H4 (cell line): ENCODE data around the gene PTOV1. TPM values are rescaled to one million over a fixed set of nuclear protein-coding genes. Genes with fewer than 3 reads are reported as not detected.

Experiments used
- DNase-seq: peaks from one replicate; pipeline ENCODE4 v3.0.0-alpha.2; 2015; ENCODE audit warnings: low spot score
- total RNA-seq: library from RNA; depleted of rRNA; stranded (reverse); fragments of >200 nt; shearing (Covaris generic); gene quantifications from 2 replicates; pipeline ENCODE4 v1.2.3, GENCODE V29; 2014

PTOV1 gene
- total RNA-seq, 1 experiment from 2014 or later: 101 TPM

DNA sequence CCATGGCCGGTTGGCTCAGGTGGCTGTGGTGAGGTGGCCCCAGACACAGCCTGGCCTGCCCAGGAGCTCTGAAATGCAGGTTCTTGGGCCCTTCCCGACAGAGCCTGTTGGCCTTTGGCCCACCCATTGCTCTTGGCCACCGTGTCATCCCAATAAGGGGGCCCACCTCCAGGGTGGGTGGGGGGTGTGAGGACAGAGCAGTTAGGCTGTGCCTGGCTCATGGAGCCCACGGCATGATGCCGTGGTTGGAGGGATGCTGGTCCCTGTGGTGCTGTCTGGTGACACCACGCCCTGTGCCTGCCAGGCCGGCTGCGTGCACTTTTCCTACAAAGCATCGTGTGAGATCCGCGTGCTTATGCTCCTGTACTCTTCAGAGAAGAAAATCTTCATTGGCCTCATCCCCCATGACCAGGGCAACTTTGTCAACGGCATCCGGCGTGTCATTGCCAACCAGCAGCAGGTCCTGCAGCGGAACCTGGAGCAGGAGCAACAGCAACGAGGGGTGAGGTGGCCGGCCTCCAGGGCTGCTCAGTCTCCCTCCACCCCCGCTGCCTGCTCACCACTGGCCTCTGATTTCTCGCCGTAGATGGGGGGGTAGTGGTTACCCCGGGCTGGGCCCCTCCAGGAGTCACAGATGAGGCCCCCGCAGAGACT is 8.8 kb downstream of the PTOV1 start:
- DNase-seq: no peak

DNA sequence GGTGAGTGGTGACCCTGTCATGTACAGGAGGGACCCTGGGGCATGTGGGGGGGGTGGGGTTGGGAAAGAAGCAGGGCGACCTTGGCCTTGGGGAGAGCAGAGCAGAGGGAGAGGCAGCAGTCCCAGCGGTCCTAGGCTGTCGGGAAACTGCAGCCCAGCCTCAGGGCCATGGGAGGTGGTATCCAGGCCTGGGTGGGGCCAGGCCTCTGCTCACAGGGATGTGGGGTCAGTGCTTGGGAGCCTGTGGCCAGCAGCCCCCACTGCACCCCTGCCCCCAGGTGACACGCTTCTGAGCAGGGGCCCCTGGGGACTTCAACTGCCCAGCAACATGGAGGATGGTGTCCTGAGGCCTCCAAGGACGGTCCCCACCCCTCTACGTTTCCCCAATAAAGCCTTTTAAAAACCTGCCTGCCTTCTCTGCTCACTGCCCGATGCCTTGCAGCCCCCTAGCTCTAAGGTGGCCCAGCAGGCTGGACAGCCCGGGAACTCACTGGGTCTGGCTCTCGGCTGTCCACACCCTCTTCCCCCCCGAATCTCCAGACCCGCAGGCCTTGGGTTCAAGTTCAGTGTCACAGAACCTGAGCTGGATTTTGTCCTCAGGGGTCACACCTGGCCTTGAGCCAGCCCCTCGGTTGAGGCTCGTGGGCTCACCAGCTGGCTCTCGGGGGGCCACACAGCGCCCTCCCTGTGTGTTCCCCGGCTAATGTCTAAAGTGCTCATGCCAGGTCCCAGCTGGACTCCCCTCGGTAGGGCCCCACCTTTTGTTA is 9.6 kb downstream of the PTOV1 start:
- no peak for DNase-seq

DNA sequence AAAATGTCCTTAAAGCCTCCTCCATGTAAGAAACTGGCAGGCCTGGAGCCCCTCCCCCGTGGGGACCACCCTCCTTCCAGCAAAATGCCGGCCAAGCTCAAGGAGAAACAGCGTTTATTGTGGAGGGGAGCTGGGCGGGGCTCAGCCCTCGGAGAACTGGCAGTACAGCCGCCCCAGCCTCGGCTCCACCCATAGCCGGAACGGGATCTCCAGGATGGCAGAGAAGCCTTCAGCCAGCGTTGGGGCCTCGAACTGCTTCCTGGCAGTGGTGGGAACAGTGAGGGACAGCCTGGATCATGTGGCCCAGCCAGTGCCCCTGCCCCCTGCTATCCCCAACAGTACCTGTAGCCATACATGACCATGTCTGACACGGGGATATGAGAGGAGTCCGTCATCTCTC is 10.1 kb downstream of the PTOV1 start:
- no peak for DNase-seq

DNA sequence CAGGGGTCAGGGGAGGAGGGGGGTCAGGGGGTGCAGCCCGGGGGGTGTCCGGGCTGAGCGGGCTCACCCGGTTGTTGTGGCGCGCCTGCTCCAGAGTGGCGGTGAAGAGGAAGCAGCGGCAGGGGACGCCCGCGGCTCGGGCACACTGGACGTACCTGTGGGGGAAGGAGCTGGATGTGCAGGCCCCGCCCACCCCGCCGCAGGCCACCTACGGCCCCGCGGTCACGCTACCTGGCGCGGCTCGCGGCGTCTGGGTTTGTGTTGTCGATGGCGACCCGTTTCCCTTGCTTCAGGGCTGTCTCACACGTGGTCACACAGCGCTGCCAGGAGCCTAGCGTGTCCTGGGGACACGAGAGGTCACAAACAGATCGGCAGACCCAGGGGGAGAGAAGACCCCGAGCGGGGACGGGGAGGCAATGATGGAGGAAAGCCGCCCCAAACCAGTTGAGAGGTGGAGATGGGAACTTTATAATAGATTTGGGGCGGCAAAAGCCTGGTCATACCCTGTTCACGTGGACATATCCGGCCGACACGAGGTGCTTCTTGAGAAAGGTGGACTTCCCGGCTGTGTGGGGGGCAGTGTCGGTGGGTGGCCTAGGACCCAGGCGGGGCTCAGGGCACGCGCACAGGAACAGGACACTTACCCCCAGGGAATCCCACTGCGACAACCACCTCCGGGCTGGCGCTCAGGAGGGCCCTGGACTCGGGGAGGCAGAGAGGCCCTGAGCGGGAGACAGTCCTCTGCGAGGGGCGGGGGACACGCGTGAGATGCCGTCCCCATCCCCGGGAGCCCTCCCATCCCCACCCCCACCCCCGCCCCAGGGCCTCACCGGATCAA is 10.8 kb downstream of the PTOV1 start:
- no peak for DNase-seq

DNA sequence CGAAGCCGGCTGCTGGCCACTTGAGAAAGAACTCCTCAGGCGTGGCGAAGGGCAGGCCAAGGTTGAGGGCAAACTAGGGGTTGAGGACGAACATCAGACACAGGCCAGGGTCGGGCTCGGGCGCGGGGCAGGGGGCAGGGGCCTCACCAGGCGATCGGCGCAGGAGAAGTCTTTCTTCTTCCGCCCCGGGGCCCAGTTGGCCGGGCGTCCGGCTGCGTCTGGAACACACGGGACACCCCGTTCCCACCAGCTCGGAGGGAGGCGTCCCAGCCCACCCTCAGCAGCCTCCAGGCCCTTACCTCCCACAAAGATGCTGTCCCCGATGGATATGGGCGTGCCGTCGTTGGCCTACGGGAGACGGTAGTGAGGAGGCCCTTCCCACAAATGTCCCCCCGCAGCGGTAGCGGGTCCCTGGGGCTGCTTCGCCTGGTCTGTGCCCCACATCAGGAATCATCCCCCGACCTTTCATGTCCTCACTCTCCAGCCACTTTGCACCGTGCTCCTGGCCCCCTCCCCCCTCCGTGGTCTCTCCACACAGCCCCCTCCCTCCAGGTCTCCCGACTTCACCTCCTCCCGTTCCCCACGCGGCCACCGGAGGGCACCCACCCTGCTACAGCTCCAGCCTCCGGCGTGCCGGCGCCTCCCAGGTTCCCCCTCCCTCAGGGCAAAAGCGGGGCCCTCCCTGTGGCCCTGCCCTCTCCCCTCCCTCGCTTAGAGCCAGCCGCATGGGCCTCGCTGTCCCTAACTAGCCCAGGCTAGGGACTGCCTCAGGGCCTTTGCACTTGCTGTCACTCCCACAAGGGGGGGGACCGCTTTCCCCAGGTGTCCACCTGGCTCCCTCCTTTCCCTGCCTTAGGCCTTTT is 11.7 kb downstream of the PTOV1 start:
- DNase-seq: no peak

DNA sequence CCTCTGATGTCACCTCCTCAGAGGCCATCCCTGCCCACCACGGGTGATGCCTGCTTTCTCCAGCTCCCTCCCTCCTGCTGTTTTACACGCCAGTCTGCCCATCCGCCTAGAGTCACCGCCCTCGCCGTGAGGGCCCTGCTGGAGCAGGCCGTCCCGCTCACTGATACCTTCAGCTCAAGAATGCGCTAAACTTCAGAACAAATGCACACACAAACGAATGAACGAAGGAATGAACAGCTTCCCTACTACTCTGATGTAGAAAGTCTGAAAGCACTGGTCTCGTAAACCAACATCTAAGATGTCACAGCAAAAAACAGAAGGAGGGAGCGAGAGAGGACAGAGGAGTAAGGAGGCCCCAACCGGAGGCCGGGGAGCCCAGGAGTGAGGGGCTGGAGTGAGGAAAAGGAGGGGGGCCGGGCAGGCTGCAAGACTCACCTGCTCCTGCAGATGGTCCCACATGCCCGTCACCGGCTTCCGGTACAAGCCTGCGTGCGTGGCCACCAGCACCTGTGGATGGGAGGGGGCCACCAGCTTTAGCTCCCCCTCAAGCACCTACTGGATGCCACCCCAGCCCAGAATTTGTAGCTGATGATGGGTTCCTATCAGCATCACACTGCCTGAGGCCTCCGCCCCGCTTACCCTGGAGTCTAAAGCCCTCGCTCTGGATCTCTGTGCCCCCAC is 12.4 kb downstream of the PTOV1 start:
- DNase-seq: no peak

DNA sequence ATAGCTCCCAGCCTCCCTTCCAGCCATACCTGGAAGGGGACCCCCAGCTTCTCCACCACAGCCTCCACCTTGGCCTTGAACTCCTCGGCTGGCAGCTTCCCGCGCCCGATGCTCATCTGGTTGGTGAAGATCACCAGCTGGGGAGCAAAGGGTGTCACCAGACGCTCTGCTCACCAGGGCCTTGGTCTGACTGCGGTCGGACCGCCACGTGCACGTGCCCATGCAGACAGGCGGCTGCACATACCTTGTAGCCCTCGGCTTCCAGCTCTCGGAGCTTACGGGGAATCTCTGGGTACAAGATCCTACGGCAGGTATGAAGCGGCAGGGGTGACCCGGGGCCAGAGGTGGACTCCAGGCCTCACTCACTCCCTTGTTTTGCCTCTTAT is 13.0 kb downstream of the PTOV1 start:
- no peak for DNase-seq

DNA sequence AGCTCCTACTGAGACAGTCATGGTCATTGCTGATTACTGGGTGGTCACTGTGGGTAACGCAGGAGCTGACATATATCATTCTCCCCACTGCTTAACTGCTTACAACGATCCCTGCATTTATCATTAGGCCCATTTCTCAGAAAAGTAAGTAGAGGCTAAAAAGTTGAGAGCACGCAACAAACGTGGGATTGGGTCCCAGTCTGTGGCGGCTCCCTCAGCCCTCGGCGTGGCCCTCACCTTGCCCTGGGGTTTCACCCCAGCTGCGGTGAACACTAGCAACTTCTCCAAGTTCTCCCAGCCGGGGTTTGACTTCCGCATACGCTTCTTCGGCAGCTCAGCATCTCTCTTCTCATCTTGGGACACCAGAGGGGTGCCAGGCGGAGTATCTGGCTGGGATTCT is 13.9 kb downstream of the PTOV1 start:
- DNase-seq: no peak

DNA sequence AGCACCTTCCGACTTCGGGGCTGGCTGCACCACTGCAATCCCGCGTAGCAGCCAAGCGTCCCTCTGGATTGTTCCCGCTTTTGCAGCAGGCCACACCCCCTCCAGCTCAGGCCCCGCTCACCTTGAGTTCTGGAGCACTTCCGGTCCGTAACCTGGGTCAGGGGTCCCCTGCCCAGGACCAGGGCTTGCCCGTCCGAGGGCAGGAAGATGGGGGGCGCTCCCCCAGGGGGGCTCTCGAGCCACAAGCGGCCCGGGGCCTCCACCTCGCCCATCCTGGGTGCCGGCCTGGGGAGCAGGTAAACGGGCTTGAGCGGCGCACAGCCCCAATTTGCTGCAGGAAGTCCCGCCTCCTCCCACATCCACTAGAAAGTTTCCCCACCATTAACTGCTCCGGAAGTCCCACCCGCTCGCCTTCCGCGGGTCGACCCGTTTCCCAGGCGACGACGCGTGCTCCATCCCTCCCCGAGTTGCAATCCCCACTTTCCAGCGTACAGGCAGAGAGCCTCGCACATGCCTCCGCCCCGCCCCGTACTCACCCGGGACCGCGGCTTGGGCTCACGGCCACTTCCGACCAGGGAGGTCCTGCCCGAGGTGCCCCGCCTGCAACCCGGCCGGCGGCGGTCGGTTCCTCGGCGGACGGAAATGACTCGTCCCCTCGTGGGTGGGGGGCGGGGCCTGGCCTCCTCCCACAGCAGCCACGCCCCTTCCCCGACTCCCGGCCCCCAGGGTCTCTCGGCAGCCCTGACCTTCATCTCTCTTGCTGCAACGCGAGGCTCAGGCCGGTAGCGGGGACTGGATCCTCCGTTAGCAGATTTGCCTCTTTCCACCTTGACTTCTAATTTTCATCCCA is 16.2 kb downstream of the PTOV1 start, which contains the start of gene PNKP:
PNKP (minus strand) TSS at position 644 of the 850 bp plus-strand sequence; CDS start at position 272, 372 bp downstream.
- peak; percentile 96 for DNase-seq

DNA sequence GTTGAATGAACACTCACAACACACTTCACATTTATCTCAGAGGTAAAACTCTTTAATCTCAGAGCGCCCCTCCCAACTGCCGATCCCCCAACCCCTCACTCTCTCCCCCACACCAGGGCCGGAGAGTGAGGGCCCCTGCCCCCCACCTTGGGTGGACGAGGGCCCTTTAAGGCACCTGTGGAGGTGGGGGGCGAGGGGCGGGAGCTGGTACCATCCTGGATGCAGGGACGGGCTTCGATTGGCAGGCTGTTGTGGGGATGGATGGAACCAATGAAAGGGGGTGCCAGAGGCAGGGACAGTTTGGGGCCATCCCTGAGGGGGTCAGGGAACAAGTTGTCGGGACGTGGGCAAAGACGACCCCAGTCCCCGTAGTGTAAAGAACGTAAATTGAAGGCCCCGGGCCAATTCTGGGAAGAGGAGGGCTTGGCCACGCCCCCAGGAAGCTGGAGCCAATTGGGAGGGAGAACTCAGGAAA is 18.1 kb downstream of the PTOV1 start:
- no peak for DNase-seq

DNA sequence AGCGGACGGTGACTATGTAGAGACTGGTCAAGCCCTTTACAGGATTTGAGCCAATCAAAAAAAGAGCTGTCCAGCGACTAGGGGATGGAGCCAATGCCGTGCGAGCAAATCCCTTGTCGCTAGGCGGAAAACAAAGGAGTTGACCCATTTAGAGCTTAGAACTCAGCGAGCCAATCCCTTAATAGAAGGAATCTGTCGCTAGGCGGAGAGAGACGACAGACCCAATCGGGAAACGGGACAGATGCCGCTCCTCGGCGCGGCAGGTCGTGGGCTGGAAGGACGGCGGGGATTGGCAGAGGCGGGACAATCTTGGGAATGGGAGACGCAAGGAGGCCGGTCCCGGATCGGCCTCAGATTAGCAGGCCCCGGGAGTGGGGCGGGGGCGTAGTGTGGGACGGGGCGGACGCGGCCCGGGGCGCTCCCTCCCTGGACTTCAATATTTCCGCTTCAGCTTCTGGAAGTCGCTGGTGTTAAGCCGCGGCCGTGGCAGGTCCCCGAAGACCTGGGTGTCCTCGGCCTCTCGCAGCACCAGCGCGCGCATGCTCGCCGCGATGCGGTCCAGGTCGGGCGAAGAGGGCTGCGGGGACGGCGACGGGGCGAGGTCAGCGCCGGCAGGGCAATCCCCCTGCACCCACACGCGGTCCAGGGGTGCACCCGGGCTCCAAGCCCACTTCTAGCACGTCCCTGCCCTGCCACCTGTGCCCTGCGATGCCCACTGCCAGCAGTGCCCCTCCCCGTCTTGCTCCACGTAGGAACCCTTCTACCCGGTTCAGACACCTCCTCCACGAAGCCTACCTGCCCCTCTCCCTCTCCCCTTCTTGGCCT is 18.7 kb downstream of the PTOV1 start:
- peak; percentile 100 for DNase-seq

DNA sequence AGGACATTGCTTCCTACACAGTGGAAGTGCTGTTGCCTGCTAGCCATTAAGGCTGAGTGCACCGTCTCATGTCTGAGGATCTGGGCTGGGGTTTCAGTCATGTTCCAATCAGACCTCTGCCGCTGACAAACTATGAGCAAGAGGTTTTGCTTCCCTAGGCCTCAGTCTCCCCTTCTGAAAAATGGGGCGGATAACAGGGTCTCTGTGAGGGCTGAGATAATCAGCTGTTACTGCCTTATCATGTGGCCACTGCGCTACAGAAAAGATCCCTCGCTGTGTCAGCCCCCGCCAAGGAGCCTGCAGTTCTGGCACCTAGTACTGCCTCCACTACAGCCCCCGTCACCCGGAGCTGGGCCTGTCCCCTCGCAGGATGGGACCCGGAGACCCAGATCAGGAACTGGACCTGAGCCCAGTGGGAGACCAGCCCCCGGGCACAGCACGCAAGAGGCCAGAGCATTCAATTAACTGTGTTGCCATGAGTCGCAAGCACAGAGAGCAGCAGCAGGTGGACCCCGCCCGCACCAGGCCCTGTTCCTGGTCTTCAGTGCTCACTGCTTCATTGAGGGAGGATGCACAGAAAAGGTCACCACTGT is 19.4 kb downstream of the PTOV1 start:
- no peak for DNase-seq

DNA sequence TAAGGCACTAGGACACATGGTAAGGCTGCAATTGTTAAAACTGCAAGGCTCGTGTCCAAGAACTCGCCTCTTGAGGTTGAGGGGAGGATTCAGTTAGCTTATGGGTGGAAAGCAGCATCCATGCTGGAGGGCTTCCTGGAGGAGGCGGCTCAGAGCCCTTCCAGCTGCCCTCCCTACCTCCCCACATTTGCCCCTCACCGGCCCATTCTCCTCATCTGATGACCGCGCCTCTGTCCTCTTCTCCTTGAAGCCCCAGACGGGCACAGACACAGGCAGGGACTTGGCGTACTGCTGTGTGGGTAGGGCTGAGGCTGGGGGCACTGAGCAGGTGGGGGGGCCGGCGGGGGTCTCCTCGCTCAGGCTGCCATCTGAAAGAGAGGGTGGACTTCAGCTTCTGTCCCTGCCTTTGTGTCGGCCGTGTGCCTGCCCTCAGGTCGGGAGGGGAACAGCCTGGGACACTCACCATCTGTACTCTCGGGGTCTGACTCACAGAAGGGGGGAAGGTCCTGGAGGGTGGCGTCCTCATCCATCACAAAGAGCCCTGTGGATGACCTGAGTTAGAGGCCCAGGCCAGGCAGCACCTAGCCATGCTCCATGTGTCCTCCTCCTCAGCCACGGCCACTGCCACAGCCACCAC is 20.5 kb downstream of the PTOV1 start:
- DNase-seq: no peak

DNA sequence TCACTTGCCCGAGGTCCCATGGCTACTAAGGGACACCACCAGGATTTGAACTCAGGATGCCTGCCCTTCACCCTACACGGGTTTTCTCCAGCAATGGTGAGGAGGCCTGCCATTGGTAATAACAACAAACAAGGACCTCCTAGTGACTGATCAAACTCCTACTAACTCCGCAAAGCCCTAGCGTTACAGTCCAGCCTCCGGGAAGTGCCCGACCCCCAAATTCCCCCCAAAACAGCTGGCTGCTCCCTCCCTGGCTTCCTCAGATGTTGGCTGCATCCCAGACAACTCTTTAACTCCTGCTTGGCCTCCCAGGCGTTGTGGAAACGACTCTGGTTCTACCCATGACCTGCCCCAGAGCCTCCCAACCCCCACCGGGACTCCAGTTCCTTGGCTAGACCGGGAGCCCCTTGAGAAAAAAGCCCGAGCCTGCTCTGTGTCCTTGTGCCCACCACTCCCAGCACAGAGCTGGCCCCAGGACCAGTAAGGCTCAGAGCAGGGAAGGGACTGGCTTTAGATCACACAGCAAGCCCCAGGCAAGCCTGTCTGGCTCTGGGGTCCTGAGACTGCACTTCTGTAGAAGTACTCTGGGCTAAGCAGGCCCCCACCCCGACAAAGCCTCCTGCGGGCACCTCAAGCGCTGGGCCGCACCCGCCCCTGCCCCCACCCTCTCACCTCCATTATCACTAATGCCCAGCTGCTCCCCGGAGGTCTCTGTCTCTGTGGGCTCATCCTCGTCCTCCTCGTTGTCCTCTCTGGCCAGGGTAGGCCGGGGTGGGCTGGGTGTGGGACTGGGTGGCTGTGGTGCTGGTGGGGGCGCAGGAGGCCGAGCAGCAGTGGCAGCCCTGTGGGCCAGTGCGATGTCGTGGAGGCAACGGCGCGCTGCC is 21.5 kb downstream of the PTOV1 start:
- DNase-seq: no peak

DNA sequence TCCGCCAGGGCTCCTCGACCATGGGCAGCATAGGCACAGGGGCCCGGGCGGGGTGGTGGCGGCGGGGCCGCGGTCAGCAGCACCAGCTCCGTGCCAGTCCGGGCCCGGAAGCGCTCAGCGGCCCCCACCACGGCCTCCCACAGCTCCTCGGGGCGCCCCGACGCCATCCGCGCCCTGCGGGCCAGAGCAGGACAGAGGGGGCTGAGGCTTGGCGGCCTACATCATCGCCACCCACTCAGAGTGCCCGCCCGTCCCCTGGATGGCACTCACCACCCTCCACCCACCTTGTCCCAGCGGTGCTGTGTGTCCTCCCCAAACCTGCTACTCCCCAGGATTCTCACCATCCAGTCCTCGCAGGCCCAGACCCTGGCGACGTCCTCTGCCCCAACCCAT is 22.2 kb downstream of the PTOV1 start:
- DNase-seq: no peak

DNA sequence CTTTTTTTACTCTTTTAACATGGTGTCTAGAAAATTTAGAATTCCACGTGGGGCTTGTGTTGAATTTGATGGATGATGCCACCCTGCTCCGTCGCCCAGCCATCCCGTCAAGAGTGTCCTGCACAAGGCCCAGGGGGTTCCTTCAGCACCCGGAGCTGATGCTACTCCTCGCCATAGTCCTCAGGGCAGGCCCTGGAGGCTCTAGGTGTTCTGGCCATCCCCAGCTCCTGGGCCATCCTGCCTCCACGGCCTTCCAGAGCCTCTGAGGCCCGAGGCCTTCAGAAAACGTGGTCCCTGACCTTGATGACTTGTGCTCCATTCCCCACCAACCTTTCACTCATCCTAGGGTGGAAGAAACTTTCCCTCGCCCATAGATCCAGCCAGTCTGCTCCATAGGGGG is 22.9 kb downstream of the PTOV1 start:
- DNase-seq: no peak

DNA sequence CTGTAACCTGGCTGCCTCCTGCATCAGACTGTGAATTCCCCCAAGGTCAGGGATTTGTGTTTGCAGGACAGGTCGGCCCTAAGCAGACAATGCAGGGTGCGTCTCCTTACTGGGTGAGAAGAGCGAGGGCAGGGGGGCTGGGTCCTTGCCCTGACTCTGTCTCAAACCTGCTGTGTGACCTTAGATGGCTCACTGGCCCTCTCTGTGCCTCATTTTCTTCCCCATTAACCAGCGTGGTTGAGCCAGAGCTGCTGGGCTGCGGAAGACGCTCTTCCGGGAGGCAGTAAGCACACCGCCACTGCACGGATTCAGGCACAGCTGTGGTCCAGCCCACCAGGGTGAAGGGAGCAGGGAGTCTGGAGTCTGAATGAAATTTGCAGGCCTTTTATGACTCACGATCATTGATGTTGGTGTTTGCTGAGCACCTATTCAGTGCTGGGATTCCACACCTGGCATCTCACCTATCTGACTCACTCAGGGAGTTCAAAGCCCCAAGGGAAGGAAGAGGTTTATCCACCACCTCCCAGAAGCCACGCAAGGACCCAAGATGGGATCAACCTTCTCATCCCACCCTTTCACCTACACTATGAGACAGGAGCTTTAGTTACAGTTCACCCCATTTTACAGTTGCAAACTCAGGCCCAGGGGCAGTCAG is 23.7 kb downstream of the PTOV1 start:
- no peak for DNase-seq
